Amniotic epithelial cell (primary cell): Measurements from ENCODE around the gene ABCG5.
A peak's percentile ranks its signal among the peaks of the same experiment; 100 is the strongest.

ENCODE experiments used
- DNase-seq: peaks from one replicate; pipeline ENCODE4 v3.0.0-alpha.2; 2010; ENCODE audit warnings: low read depth

ABCG5 gene

DNA sequence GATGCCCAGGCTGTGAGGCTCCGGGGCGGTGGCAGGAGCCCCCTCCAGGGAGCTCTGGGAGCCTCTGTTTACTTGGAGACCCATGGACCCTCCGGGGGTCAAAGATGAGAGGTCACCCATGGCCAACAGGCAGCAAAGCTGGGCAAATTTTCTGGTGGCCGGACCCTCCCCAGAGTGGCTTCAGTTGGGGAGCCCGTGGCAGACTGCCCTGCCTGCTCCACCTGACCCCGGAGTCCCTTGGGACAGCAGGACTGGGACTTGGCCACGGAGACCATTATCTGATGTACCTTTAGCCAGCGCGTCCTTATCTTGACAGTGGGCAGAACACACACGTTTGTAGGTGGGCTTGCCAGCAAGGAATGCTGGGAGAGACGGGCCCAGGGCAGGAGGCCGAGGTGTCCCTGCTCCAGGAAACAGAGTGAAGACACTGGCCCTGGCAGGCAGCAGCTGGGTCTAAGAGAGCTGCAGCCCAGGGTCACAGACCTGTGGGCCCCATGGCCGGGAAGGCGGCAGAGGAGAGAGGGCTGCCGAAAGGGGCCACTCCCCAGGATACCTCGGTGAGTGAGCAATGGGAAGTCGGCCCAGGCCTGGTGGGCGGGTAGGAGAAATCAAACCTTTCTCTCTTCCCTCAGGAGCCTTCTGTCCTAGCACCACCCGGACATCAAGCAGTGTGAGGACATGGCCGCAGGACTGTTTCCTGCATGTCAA is at the start of gene ABCG5, which contains the start of gene ABCG8:
Gene ABCG5 (minus strand): TSS at position 280 of the 708 bp plus-strand sequence. CDS start 160 bp downstream, at position 120.
Gene ABCG8 (plus strand): TSS at position 412 of the 708 bp plus-strand sequence. CDS start 83 bp downstream, at position 495.
- no peak for DNase-seq

DNA sequence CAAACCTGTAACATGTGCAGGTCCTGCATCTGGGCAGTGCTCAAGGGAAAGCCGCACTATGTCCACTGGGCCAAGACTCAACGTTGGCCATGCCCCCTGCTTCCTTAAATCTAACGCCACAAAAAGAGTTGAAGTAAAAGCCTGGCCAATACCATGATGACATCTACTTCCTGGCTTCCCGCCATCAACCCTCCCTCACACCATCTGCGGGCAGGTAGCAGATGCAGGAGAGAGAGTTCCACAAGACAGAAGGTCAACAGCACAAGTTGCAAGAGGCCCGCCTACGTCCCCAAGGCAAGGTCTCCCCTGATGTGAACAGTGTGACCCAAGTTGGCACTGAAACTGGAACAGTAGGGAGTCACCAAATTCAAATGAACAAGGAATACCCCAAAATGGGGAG is 48.5 kb upstream of the ABCG5 start:
- no peak for DNase-seq

DNA sequence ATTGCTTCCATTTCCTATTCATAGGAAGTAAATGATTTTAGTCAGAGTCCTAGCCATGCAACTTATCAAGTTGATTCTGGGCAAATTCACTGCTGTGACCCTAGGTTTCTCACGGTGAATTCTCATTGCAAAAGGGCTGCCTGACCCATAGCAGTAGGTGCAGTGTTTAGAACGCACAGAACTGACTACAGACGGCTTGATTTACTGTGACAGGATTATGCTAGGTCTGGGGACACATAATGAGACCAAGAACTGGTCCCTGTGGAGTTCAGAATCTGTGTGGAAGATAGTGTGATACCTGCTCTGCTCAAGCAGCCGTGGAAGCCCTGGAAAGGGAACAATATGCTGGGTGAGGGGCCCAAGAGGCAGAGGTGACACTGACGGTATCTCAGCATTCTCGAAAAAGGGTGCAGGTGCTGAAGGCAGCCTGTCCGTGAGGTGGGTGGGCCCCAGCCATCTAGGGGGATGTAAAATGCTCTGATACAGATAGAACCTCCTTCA is 46.5 kb upstream of the ABCG5 start:
- no peak for DNase-seq

DNA sequence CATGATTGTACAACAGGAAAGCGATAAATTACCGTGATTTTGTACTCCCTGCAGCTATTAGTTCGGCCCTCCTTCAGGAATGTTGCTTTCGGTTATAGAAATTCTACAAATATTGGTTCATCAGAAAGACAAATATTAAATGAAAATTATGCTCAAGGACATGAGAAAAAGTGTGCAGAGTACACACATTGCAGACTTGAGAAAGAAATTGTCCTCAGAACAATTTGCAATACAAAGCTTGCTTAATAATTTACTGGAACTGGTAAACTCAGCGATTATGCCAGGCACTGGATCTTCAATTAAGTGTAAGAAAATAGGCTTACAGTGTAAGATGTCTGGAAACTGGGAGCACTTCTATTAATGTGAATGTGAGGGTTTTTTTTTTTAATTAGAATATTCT is 46.0 kb upstream of the ABCG5 start:
- no peak for DNase-seq

DNA sequence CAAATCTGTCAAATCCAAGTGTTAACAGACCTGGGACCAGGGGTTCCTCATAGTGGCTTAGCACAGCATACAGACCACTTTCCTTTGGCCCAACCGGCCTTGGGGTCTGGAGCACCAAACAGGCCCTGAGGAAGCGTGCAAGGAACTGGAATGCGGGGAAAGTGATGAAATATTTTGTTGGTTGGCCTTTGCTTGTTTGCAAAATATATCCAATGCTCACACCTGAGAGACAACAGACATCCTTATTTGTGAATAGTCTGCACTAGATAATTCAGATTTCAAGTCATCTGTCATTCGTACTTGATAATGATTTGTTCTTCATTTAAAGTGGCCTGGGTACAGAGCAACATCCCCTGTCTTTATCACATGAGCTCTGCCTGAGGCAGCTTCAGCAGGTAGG is 43.7 kb upstream of the ABCG5 start:
- DNase-seq: no peak

DNA sequence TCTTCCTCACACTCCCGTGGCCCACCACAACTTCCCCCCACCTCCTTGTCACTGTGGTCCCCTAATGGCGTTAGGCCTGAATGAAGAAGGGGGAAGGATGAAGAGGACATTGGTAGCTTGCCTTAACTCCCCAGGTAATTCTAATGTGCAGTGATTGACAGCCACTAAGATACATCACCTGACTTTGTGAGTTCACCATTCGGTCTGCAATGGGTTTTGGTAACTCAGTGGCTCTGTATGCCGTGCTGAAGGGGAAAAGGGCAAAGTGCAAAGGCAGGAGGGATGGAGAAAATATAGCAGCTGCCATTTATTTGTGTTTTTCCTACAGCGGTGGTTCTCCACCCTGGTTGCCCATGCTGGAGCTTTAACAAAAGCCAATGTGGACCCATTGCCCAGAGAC is 42.3 kb upstream of the ABCG5 start:
- DNase-seq: no peak

DNA sequence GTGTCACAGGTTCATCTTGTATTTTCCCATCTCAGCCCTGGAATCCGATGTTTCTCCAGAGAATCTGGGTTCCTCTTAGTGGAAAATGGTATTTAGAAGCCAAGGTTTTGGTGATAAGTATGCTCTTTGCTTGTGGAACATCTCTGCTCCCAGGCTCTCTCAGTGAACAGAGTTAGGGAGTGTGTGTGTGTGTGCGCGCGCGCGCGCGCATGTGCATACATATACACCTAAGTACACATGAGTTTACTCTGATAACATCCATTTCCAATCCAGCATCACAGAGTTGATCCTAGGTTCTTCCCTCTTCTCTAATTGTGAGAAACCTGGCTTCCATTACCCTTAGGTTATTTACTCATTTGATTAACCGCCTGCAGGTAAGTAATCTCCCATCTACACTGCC is 41.8 kb upstream of the ABCG5 start:
- no peak for DNase-seq

DNA sequence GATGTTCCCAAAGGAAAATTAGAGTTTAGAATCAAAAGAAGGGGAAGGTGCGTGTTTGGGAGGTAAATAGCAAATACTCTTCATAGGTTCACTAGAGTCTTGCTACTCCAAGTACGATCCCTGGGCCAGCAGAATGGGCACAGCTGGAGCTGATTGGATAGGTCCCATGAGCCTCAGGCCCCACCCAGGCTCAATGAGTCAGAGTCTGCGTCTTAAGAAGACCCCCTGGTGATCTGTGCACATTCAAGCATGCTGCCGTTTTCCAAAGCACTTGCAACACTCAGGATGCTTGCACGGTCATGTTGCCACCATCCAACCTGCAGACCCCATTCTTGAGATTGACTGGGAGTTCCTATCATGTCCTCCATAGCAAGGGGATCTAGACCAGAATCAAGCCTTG is 40.6 kb upstream of the ABCG5 start:
- DNase-seq: no peak

DNA sequence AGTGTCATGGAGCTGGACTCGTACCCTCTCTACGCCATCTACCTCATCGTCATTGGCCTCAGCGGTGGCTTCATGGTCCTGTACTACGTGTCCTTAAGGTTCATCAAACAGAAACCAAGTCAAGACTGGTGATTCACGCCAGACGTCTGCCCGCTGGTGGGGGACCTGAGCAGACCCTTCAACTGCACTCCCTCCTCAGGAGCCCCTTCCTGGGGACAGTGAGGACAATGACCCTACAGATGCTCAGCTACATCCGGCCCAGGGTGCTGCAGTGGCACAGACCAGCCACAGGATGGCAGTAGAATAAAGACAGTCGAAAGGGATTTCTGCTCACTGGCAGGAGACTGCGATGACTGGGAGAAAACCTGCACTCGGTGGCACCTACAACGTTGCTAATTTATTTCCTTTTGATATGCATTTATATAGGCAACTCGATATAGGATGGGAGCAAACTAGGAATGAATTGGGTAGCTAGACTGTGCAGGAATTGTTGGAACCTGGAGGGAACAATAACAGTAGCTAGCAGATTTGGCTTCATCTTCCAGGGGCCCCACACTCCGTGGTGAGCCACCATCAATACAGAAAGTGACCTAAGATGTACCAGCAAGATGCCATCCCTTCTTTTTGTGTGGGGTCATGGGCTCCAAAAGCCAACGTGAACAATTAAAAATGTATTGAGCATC is 39.3 kb upstream of the ABCG5 start:
- peak; percentile 46 for DNase-seq

DNA sequence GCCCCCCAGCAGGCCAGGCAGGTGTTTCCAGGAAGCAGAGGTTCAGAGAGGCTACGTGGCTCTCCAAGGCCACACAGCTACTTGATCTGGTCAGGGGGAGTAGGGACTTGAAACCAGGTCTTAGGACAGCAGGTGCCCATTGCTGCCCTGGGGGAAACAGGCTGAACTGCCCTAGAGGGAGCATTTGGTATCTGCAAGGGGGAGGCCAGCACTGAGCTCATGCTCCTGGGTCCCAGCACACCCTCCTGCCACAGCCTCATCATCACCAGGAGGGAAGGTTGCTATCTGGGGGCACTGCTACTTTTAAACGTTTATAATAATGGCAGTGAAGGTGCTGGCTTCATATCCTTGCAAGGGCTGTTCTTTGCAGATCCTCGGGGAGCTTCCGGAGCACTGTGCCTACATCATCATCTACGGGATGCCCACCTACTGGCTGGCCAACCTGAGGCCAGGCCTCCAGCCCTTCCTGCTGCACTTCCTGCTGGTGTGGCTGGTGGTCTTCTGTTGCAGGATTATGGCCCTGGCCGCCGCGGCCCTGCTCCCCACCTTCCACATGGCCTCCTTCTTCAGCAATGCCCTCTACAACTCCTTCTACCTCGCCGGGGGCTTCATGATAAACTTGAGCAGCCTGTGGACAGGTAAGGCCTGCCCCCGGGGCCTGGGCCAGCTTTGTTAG is 36.3 kb upstream of the ABCG5 start:
- DNase-seq: no peak

DNA sequence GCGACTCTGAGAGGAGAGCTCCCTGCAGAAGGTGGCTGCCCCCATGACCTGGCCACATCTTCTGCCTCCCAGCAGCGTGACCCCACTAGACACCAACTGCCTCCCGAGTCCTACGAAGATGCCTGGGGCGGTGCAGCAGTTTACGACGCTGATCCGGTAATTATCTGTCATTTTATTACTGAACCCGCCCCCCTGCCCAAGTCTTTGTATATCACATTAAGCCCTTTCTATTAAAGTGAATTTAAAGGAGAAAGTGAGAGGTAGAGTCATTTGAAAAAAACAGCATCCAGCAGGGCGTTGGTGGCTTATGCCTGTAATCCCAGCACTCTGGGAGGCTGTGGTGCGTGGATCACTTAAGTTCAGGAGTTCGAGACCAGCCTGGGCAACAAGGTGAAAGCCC is 33.5 kb upstream of the ABCG5 start:
- DNase-seq: no peak

DNA sequence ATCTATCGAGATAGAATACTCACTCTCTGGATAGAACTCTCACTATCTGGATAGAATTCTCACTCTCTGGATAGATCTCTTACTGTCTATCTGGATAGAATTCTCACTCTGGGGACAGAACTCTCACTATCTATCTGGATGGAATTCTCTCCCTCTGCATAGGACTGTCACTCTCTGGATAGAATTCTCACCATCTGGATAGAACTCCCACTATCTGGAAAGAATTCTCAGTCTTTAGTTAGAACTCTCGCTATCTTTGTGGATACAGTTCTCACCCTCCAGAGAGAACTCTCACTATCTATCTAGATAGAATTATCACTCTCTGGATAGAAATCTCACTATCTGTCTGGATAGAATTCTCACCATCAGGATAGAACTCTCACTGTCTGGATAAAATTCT is 16.7 kb upstream of the ABCG5 start:
- no peak for DNase-seq

DNA sequence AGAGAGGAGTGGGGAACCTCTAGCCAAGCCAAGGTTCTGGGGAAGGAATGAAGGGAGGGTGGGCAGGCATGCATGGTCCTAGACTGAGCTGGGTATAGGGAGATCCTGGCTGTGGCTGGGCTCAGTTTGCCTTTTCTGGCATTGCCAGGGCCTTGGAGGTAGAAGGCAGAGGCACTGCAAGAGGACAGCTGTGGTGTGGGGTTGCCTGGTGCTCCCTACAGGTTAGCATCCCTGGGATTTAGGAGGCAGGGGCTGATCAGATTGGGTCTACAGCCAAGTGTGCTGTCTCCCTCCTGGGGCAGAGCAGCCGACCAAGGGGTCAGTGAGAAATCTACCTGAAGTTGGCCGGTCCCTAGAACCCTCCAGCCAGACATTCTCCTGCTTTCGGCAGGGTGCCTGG is 16.0 kb upstream of the ABCG5 start:
- no peak for DNase-seq

DNA sequence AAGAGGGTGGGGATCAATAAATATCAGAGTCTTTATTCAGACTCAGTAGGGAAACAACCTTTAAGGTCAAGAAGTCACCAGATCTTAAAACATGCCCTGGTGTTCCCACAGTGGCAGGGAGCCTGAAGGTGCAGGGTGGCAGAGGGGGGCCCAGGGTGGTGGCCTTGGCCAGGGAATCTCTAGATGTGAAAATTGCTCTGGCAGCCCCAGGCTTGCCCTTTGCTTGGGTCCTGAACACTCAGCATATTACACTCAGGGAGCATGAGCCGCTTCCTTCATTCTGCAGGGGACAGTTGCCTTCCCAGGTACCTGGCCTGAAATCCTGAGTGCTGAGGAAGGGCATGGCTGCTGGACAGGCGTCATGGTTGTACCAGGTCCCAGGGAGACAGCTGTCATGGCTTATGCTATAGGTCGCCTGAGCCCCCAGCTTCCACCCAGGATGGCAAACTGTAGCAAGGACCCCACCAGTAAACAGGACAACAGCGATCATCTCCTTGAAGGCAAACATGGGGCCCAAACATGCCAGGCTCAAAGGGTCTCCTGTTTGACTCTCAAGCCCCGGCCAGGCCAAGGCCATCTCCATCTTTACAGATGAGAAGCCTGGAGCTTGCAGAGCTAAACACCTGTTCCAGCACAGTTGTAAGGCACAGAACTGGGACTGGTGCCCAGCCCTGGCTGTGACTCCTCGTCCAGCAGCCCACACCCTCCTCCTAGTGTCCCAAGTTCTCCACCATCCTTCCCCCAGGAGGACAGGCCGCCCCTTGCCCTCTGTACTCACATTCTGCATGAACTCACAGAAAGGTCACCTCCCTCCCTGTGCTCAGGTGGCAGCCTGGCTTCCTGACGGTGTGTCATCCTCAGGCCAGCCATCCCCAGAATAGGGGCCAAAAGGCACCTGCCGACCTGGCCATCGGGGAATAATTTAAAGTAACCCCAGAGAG is 14.8 kb upstream of the ABCG5 start:
- no peak for DNase-seq

DNA sequence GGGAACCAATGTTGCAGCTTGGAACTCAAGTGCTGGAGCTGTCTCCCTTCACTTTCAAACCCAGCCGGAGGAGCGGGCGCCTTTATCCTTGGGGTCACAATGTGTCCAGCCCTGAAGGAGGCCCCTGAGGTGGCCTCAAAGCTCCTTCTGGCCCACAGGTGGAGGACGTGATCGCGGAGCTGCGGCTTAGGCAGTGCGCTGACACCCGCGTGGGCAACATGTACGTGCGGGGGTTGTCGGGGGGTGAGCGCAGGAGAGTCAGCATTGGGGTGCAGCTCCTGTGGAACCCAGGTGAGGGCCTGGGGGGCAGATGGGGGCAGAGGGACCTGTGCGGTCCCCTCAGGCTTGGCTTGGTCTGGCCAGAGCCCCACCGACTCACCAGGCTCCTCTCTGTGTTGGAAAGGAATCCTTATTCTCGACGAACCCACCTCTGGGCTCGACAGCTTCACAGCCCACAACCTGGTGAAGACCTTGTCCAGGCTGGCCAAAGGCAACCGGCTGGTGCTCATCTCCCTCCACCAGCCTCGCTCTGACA is 13.6 kb upstream of the ABCG5 start:
- DNase-seq: no peak

DNA sequence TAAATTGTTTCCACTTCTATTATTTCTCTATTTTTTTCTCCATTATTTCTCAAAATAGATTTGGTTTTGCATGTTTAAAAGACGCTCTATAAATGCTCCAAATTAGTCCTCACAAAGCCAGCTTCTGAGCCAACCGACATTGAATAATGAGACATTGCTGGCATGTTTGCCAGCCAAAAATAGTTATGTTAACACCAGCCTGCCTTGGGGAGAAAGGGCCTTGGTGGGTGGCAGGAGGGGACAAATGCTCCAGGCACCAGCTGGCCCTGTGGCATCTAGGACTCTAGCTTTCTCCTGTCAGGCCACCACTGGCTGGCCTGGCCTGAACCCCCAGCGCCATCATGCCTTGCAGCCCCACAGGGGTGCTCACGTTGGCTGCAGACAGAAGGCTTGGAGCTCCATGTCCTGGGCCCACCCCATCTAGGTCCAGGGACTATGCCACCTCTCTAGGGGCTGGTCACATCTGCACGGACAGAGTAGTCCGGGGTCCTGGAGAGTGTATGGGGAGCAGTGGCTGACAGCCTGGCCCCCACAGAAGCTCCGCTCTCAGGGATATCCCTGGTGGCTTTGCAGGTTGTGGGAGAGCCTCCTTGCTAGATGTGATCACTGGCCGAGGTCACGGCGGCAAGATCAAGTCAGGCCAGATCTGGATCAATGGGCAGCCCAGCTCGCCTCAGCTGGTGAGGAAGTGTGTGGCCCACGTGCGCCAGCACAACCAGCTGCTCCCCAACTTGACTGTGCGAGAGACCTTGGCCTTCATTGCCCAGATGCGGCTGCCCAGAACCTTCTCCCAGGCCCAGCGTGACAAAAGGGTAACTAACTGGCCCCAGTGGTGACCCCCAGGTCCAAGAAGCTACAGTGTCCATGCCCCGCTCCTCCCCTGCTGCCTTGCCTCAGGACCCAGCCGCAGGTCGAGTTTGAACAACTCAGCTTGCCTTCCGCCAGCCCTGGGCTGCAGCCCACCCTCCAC is 12.7 kb upstream of the ABCG5 start:
- no peak for DNase-seq

DNA sequence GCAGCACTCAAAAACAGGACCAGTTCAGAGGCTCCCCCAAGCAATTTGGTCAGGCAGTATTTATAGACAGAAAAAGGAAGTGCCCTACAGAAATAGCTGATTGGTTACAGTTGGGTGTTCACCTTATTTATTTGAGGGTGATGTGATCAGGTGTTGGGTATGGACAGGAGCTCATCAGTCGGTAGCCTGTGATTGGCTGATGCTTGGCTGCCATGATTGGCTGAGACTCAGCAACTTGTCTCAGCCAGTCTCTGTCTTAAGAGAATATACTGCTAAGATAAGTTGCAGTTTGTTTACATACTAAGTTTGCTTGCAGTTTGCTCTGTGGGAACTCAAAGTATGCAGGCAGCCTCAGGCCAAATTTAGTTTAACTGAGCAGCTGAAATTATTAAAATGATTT is 9.6 kb upstream of the ABCG5 start:
- peak; percentile 9 for DNase-seq

DNA sequence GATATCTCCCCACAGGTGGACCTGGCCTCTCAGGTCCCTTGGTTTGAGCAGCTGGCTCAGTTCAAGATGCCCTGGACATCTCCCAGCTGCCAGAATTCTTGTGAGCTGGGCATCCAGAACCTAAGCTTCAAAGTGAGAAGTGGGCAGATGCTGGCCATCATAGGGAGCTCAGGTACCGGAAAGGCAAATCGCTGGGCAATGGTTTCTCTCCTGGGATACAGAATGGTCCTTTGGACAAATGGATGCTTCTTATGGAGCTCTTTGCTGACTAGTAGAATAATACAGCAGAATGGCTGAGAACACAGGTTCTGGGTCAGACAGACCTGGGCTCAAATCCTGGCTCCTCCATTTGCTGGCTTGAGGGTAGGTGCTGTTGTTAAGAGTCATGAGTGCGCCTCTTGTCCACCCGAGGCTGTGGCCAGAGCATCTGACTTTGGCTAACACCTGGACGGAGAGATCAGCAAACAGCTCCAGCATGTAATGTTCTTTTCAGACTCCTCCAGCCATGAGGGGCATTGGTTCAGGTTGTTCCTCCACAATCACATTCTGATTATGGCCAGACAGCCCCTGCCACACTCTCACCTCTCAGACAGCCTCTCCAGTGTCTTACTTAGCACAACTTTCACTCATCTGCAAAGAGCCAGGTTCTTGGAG is 7.6 kb upstream of the ABCG5 start:
- no peak for DNase-seq

DNA sequence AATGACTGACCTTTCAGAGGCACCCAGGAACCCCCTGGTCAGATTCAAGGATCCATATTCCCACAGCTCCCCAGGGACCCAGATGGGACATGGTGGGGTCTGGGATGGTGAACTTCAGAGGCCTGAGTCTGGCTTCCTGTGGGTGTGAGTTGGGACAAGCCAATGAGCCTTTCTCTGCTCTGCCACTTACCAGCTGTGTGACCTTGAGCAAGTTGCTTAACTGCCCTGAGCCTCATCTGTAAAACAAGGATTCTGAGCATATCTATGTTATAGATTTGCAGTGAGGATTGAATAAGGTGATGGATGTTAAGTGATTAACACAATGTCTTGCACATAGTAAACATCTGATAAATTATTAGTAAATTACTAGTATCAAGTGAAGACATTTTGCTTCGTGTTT is 6.5 kb upstream of the ABCG5 start:
- no peak for DNase-seq

DNA sequence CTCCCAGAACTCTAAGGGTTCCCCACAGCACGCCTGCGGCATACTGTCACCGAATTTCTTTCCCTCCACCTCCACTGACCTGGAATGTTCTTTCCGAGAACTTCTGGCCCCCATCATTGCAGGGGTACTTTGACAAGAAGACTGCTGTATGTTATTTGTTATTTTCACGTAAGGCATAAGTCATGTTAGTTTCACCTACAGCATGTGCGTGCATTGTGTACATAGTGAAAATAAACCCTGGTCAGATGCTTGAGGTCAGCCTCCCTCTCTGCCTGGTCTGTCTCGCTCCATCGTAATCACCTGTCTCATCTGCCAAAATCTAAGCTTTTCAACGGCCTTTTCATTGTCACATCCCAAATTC is 4.2 kb upstream of the ABCG5 start:
- DNase-seq: no peak
